HG03135 (cell line): Measurements from ENCODE around the gene SNRPA.
"Not testable (repeated sequence)": the region's sequence is repeated elsewhere in the genome, so short reads cannot be mapped to it uniquely, and the experiment has no call there.

ENCODE experiments used
- ATAC-seq: cut with Tn5 transposase; IDR thresholded peaks from one replicate; pipeline ENCODE4 v1.9.1; 2021; ENCODE audit warnings: mild to moderate bottlenecking, moderate library complexity; ENCODE audit not compliant: unreplicated experiment

The SNRPA gene

DNA sequence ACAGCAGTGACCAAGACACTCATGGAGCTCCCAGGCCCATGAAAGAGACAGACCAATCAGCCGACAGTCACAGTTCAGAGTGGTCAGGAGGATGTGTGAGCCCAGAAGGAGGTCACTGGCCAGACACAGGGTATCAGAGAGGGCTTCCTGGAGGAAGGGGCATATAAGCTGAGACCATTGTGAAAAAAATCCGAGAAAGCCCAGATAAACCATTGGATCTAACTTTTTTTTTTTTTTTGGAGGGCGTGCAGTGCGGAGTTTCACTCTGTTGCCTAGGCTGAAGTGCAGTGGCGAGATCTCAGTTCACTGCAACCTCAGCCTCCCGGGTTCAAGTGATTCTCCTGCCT is 29.9 kb upstream of the SNRPA start:
- no peak for ATAC-seq

DNA sequence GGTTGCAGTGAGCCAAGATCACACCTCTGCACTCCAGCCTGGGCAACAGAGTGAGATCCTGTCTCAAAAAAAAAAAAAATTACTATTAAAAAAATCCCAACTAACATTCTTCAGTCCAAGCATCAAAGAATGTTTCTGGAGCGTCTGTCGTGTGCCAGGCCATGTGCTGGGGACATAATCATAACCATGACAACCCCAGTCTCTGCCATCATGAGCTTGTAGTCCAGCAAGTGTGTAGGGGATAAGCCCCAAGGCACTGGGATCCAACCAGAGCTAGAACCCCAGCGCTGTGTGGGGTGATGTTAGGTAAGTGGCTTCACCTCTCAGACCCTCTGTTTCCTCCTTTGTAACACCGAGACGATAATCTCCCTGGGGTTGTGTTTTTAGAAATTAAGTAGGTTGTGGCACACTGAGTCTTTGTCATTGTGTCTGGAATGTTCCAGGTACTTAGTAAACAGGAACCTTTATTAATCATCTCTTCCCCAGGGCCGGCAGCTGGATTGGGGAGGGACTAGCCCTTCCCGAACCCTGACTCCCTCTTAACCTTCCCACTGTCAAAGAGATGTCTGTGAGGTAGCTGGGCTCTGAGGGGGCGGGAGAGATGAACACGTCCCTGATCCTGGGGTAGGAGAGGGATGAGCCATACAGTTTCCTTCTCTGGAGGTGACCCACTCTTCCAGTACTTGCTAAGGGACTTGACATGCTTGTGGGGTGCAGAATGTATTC is 28.9 kb upstream of the SNRPA start:
- no peak for ATAC-seq

DNA sequence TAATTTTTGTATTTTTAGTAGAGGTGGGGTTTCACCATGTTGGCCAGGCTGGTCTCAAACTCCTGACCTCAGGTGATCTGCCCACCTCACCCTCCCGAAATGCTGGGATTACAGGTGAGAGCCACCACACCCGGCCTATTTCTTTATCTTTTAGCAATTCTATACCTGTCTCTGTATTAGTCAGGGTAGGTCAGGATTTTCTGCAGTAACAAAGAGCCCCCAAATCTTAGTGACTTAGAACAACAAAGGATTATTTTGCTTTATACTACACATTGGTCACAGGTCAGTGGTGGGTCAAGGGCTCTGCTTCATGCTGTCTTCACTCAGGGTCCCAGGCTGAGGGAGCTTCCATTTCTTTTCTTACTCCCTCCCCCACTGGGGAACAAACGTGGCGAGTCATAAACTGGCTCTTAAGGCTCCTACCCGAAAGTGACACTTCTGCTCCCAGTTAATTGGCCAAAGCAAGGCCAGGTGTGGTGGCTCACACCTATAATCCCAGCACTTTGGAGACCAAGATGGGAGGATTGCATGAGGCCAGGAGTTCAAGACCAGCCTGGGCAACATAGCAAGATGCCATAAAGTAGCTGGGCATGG is 27.2 kb upstream of the SNRPA start:
- no peak for ATAC-seq

DNA sequence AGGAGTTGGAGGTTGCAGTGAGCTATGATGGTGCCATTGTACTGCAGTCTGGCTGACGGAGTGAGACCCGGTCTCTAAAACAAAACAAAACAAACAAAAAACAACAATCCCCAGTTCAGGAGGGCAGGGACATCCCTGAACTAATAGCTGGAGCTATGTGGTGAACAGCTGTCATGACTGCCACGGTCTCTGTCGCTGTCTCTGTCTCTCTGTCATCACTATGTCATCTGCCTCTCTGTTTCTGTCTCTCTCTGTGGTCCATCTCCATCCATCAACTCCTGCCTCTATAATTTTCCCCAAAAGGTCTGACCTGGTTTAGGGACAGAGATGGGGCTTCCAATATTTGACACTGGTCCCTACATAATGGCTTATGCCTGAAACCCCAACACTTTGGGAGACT is 26.7 kb upstream of the SNRPA start:
- ATAC-seq, result no peak

DNA sequence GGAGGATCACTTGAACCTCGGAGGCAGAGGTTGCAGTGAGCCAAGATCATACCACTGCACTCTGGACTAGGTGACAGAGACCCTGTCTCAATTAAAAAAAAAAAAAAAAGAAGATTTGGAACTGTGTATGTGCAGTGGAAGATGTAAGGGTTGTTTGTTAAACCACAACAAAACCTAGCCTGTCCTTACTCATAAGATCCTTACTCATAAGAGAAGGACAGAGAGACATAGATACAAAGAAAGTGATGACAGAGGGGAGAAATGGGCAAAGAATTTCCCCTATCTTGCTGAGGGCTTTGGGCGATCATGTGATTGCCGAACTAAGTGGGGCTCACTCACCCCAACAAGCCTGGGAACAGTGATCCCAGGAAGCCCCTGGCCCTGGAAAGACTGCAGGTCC is 26.1 kb upstream of the SNRPA start:
- no peak for ATAC-seq

DNA sequence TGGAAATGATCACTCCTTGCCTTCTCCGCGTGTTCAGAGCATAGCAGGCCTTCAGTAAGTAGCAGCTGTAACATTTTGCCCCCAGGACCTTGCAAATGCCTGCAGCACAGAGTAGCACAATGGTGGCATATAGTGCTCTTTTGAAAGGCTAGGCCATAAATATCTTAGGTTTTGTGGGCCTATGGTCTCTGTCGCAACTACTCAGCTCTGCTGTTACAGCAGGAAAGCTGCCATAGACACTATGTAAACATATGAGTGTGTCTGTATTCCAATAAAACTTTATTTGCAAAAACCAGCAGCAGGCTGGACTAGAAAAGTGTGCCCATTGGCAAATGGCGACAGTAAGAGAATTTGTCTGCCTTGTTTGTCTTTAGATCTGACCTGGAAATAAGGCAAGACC is 24.7 kb upstream of the SNRPA start:
- no peak for ATAC-seq

DNA sequence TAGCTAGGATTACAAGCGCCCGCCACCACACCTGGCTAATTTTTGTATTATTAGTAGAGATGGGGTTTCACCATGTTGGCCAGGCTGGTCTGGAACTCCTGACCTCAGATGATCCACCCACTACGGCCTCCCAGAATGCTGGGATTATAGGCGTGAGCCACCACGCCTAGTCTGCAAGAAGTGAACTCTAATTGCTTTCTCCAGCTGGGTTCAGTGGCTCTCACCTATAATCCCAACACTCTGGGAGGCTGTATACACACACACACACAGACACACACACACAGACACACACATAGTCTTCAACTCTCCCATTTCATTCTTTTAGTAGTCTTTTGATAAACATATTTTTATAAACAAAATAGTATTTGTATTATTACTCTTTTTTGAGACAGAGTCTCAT is 20.9 kb upstream of the SNRPA start:
- ATAC-seq, result not testable (repeated sequence)

DNA sequence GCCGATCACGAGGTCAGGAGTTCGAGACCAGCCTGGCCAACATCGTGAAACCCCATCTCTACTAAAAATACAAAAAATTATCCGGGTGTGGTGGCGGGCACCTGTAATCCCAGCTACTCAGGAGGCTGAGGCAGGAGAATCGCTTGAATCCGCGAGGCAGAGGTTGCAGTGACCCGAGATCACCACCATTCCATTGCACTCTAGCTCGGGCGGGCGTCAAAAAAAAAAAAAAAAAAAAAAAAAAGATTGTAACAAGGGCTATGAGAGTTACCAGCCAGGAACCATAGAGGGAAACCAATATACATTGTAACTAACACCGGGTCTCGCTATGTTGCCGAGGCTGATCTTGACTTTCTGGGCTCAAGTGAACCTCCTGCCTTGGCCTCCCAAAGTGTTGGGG is 18.7 kb upstream of the SNRPA start:
- not testable (repeated sequence) for ATAC-seq

DNA sequence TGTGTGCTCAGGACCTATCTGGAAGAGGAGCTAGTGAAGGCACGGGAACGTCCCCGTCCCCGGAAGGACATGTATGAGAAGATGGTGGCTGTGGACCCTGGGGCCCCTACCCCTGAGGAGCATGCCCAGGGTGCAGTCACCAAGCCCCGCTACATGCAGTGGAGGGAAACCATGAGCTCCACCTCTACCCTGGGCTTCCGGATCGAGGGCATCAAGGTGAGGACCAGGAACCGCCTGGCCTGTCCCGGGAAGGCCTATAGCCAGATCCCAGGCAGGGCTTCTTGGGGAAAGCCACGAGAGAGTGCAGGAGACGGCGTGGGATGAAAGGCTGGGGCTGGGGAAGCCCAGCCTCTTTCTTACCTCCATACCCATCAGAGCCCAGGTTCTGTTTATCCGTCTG is 17.9 kb upstream of the SNRPA start:
- ATAC-seq, result no peak

DNA sequence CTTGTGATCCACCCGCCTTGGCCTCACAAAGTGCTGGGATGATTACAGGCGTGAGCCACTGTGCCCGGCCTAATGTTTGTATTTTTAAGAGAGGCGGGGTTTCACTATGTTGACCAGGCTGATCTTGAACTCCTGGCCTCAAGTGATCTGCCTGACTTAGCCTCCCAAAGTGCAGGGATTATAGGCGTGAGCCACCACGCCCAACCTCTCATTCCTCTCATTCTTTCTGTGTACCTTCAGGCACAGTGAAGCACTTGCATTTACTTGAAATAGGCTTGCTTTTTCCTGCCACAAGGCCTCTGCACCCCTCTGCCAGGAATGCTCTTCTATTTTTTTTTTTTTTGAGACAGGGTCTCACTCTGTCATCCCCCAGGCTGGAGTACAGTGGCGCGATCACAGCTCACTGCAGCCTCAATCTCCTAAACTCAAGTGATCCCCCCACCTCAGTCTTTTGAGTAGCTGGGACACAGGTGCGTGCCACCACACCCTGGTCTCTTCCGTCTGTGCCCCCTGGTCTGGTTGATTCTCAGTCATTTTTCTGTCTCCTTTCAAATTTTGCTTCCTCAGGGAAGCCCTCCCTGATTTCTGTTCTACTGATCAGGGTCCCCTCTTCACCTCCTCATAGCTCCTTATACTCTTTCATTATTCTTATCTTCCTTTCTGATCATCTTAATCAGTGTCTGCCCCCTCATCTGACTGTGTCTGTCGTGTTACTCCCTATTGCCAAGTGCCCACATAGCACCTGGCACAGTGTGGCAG is 15.8 kb upstream of the SNRPA start:
- no peak for ATAC-seq

DNA sequence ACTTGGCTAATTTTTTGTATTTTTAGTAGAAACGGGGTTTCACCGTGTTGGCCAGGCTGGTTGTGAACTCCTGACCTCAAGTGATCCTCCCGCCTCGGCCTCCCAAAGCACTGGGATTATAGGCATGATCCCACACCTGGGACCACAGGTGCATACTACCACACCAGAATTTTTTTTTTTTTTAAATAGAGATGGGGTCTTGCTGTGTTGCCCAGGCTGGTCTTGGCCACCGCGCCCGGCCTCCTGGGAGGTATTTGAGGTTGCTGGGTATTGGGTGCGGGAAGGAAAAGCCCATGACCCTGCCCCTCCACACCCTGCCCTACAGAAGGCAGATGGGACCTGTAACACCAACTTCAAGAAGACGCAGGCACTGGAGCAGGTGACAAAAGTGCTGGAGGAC is 14.3 kb upstream of the SNRPA start:
- no peak for ATAC-seq

DNA sequence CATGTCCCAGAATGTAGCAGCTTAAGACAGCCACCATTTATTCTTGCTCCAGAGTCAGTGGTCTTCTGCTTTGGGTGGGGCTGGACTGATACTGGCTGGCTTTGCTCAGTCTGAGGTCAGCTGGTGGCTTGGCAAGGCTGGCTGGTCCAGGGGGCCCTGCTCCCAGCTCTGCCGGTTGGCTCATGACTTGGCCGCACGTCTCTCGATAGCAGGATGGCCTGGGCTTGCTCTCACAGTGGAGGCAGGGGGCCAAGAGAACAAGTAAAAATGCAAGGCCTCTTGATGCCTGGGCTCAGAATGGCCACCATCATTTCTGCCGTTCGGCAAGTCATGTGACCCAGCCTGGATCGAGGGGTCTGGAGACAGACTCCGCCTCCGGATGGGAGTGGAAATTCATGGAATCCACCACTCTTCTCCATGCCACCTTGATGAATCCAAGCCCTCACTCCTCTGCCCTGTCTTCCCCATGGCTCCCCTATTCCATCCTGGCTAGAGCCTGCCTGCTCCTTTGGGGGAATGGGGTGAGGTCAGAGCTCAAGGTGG is 13.8 kb upstream of the SNRPA start:
- no peak for ATAC-seq

DNA sequence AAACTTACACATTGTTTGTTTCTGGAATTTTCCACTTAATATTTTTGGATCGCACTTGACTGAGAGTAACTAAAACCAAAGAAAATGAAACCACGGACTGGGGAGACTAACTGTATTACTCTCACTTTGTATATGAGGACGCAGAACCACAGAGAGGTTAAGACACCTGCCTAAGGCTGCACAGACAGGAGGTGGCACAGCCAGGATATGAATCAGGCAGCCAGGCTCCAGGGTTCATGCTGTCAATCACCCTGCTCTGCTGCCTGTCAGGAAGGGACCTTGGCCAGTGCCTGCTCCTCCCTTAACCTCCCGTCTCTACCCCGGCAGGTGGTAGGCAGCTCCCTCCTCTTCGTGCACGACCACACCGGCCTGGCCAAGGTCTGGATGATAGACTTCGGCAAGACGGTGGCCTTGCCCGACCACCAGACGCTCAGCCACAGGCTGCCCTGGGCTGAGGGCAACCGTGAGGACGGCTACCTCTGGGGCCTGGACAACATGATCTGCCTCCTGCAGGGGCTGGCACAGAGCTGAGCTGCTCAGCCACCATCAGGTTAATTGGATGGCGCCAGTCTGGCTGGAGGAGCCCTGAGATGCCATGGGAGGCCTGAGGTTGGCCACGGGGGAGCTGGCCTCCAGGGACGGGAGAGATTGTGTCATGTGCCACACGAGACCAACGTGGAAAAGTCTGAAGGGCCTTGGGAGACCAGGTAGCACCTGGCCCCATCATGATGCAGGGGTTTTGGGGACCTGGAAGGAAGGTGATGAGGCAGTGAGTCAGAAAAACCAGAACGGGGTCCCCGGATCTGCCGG is 11.8 kb upstream of the SNRPA start:
- no peak for ATAC-seq

DNA sequence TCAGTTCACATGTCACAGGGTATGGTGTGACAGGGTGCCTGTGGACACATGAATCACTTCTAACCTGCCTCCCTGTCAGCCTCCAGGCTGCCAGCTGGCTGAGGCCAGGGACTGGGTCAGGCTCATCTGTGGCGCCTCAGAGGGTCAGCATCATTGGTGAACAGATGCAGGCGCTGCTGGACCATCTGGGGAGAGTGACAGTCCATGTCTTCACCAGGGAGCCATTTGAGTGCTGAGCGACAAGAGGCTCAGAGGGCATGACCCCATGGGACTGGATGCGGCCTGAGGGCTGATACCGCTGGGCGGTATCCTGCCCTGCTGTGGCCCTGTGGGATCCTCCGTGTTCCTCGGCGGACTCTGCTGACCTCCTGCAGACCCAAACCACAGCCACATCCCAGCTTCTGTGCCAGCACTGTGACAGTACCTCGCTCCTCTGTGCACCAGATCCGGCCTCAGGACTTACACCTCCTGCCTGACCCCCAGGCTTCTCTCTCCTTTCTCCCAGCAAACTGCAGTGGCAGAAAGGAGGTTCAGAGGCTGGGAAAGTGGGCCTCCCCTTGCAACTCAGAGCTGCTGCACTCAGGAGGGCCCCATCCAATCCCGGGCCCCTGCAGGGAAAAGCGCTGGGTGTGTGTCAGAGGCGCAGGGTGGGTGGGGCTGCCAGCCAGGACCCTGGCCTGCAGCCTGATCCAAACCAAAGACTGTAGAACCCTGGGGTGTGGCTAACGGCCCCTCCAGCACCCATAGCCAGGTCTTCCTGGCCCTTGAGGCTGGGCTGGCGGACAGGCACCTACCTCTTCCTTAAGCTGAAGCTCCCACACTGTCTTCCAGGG is 10.9 kb upstream of the SNRPA start:
- ATAC-seq, result no peak

DNA sequence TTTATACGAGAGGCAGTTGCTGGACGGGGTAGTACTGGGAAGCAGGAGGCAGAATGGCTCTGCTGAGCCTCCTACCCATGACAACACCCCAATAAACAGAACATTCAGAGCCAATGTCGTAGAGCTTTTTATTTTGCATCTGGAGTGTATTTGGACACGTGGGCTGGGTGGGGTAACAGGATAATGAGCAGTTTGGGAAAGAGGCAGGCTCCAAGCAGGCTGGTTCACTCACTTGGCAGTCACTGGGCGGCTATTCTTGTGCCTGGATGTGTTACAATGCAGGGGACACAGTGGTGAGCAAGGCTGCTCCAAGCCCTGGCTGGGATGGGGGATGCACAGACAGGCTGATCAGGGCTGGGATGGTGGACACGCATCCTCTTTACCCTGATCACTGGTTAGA is 10.3 kb upstream of the SNRPA start:
- no peak for ATAC-seq

DNA sequence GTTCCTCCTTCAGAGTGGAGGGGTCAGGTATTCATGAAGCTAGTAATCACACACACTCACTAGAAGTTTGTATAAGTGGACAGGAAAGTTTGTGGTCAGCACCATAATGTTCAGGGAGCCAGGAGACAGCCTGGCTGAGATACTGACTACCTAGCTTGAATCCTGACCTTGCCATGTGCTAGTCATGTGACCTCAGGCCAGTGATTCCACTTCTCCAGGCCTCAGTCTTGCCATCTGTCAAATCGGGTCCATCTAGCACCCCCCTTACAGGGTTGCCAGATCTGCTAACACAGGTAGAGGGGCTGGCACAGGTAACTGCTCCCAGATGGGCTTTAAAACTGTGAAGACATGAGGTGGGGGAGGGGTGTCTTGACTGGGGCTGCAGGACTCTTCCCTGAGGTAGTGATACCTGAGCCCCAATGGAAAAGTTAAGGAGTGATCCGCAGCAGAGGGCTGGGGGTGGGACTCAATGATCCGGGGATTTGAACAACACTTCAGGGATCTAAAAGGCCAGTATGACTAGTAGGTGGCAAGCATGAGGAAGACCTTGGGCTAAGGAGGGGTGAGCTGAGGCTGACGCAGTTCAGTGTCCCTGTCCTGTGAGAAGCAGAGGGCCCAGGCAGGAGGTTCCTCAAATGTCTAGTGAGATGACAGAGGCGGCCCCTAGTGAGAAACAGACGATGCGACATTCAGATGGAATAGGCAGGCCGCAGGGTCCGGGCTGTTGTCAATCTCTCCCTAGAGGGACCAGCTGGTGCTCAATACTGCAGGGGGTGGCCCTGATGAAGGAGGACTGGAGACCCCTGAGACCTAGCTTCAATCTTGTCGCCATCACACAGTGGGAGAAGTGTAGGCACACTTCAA is 9.2 kb upstream of the SNRPA start:
- ATAC-seq, result no peak

DNA sequence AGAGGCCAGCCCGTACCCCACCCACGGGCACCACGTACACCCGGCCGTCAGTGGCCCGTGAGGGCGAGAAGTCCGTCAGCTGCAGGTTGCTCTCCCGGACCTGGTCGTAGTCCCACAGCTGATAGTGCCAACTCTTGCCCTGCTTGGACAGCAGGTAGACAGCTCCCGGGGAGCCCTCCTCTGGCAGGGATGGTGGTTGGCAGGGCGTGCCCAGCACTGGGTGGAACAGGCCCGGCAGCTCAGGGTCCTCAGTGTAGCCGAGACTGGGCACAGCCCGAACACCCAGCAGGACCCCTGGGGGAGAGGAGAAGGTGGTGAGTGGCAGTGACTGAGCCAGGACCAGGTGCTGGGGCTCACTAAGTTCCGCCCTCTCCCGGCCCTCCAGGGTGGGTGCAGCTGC is 8.5 kb upstream of the SNRPA start:
- ATAC-seq, result no peak

DNA sequence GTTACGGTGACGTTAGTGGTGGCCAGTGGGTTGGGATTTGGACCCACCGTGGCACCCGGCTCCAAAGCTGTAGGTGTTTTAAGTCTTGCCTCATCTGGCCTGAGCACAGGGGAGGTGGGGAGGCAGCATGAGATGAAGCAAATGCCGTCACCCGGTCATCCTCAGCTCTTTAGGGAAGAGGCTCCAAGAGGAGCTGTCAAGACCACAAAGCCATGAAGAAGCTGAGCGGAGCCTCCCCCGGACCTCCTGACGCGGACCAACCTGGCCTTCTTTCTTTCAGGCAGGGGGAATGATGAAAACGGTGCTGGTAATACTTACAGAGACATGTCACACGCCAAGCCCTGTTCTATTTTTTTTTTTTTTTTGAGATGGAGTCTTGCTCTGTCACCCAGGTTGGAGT is 8.1 kb upstream of the SNRPA start:
- ATAC-seq, result no peak

DNA sequence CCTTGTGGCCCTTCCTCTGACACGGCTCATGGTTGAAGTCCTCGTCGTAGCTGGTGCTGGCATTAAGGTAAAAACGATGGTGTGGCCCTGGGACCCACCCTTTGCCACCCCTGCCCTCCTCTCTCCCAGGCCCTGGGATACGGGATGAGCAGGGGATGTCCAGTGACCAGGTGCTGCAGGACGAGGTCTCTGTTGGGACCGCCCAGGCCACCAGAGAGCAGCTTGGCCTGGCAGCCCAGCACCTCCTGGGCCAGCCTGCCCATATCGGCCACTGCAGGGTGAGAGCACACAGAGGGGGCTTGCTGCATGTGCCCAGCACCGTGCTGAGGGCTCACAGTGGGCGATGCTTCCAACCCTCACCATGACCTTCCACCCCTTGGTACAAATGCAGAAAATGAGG is 7.1 kb upstream of the SNRPA start:
- ATAC-seq, result no peak
